ENCODE data around the gene DET1.
"Not testable (repeated sequence)": the region's sequence is repeated elsewhere in the genome, so short reads cannot be mapped to it uniquely, and the experiment has no call there.

- not testable (repeated sequence) for TF ChIP-seq CTCF (IDR thresholded peaks at IDR 0.05); REST (IDR thresholded peaks at IDR 0.05; ENCODE audit: insufficient read depth in 1 of 2, low read depth in 2 of 2, low read length in 1 of 2); POLR2AphosphoS5 (IDR thresholded peaks at IDR 0.05; ENCODE audit: low read depth, low read length); SIN3A (IDR thresholded peaks at IDR 0.05; ENCODE audit: borderline replicate concordance, insufficient read depth, low read depth, low read length); TCF7L2 (IDR thresholded peaks at IDR 0.05; ENCODE audit: low read depth, low read length)
These were observed 768 bp downstream of the DET1 start for GRCh38 chr15:88545578-88546247.
